HEK293T (cell line): ENCODE measurements around the gene FOXE1.

Source experiments
- BHLHE40 ChIP-seq: fragments of 450-650 bp; IDR thresholded peaks from 2 replicates; pipeline ENCODE4 v1.6.1; 2016; ENCODE audit warnings: mild to moderate bottlenecking, moderate library complexity, borderline replicate concordance
- ELF4 ChIP-seq: fragments of 450-650 bp; IDR thresholded peaks from 2 replicates; pipeline ENCODE4 v1.6.1; 2017; ENCODE audit warnings: antibody characterized with exemption
- FOXA1 ChIP-seq: fragments of 450-650 bp; IDR thresholded peaks from 2 replicates; pipeline ENCODE4 v1.6.1; 2016; ENCODE audit warnings: mild to moderate bottlenecking
- FOXK2 ChIP-seq: fragments of 450-650 bp; IDR thresholded peaks from 2 replicates; pipeline ENCODE4 v1.6.1; 2016; ENCODE audit warnings: mild to moderate bottlenecking
- FOXM1 ChIP-seq: fragments of 450-650 bp; IDR thresholded peaks from 2 replicates; pipeline ENCODE4 v1.6.1; 2017; ENCODE audit warnings: mild to moderate bottlenecking, borderline replicate concordance
- NFRKB ChIP-seq: fragments of 450-650 bp; IDR thresholded peaks from 2 replicates; pipeline ENCODE4 v1.6.1; 2016; ENCODE audit warnings: mild to moderate bottlenecking, moderate library complexity
- PKNOX1 ChIP-seq: fragments of 450-650 bp; IDR thresholded peaks from 2 replicates; pipeline ENCODE4 v1.6.1; 2016
- SP1 ChIP-seq: fragments of 450-650 bp; IDR thresholded peaks from 2 replicates; pipeline ENCODE4 v1.6.1; 2017
- SUZ12 ChIP-seq: fragments of 450-650 bp; IDR thresholded peaks from 2 replicates; pipeline ENCODE4 v1.6.1; 2016; ENCODE audit warnings: mild to moderate bottlenecking
- TARDBP ChIP-seq: fragments of 450-650 bp; IDR thresholded peaks from 2 replicates; pipeline ENCODE4 v1.6.1; 2016
- ZNF384 ChIP-seq: fragments of 450-650 bp; IDR thresholded peaks from 2 replicates; pipeline ENCODE4 v1.6.1; 2016

GRCh38 chr9:97807681-97808080 is 45.3 kb upstream of the FOXE1 start:
- TF ChIP-seq NFRKB (no peak), FOXK2 (no peak), ELF4 (no peak), BHLHE40 (no peak), TARDBP (no peak), FOXM1 (no peak), PKNOX1 (no peak), FOXA1 (no peak), ZNF384 (no peak), SUZ12 (no peak), SP1 (no peak)
